Kidney (tissue), 14 donors: ENCODE measurements around the gene CCDC127. TPM values are rescaled to one million over a fixed set of nuclear protein-coding genes. Genes with fewer than 3 reads are reported as not detected.

Experiments
- DNase-seq, 5 donors: peaks; one replicate each; pipeline ENCODE4 v3.0.0-alpha.2; 2013 to 2020
- FAIRE-seq: peaks from 2 replicates; lab custom pipeline; 2012; peaks lifted over from hg19 to GRCh38; lab: Jason Lieb, UNC
- H3K27ac ChIP-seq, 2 donors: one replicate each; pipeline ENCODE4 v1.7.0; 2013; ENCODE audit warnings: low read depth in 2 of 2, low read length in 2 of 2, inconsistent platforms in 1 of 2
- H3K27me3 ChIP-seq: one replicate; pipeline ENCODE4 v1.7.1; 2013; ENCODE audit warnings: low read length, inconsistent platforms; ENCODE audit not compliant: control insufficient read depth, insufficient read depth
- H3K36me3 ChIP-seq, 3 donors: one replicate each; pipeline versions ENCODE4 v1.7.0 to v1.7.1; 2013; ENCODE audit warnings: low read length in 3 of 3, control low read depth in 1 of 3, inconsistent platforms in 1 of 3; ENCODE audit not compliant: insufficient read depth in 3 of 3, control insufficient read depth in 2 of 3
- H3K4me1 ChIP-seq, 3 donors: one replicate each; pipeline versions ENCODE4 v1.7.0 to v1.7.1; 2013; ENCODE audit warnings: low read length in 3 of 3, inconsistent platforms in 1 of 3, low read depth in 1 of 3; ENCODE audit not compliant: control insufficient read depth in 2 of 3, insufficient read depth in 2 of 3
- H3K4me3 ChIP-seq, 3 donors: one replicate each; pipeline versions ENCODE4 v1.7.0 to v1.8.1; 2013; ENCODE audit warnings: low read length in 3 of 3, control low read depth in 1 of 3, inconsistent platforms in 1 of 3
- H3K9ac ChIP-seq, 3 donors: one replicate each; pipeline versions ENCODE4 v1.7.0 to v1.7.1; 2013; ENCODE audit warnings: low read length in 3 of 3, control low read depth in 1 of 3, inconsistent platforms in 1 of 3
- H3K9me3 ChIP-seq, 3 donors: one replicate each; pipeline versions ENCODE4 v1.7.0 to v1.7.1; 2013; ENCODE audit warnings: low read length in 3 of 3, control low read depth in 1 of 3, inconsistent platforms in 1 of 3; ENCODE audit not compliant: control insufficient read depth in 2 of 3, insufficient read depth in 1 of 3
- CTCF ChIP-seq: IDR thresholded peaks from 3 replicates; pipeline ENCODE4 v1.5.1; 2012; ENCODE audit warnings: mild to moderate bottlenecking, moderate library complexity, borderline replicate concordance; ENCODE audit not compliant: insufficient read depth; ENCODE audit errors: extremely low read depth
- intact Hi-C: fragments of 100-400 bp; cut with DNase I; formaldehyde crosslinking; loops from one replicate; pipeline ENCODE4 v1.11.1; 2022
- polyA plus RNA-seq: library from polyadenylated mRNA; stranded (reverse); fragments of 350-450 nt; fragmentation: Illumina TruSeq; extraction: RNeasy Lipid Tissue Mini Kit (QIAGEN cat#74804); gene quantifications from one replicate; pipeline ENCODE4 v1.2.3, GENCODE V29; 2014; ENCODE audit warnings: low read depth, low replicate concordance; ENCODE audit not compliant: insufficient read depth
- total RNA-seq: library from RNA; stranded (reverse); fragmentation: NEBNext Ultra II Directional; extraction: Animal tissue kit (Norgen Biotek cat#: 25700); gene quantifications from one replicate; pipeline ENCODE4 v1.2.1, GENCODE V29; 2021
- donor health status: control.
- donor health status: control.
- donor health status: control.
- donor health status: control.
- donor health status: control.
- donor health status: DM: yes; HTN: yes; CAD: no.
- donor health status: Normal renal cell carcinoma (clear cell type).

CCDC127 gene
- total and polyA plus RNA-seq, 2 donors from 2014 or later = 3.2 to 5.9 TPM

- peaks cover 0 to 23% (median 9%) of the 10 kb centered on the region in 3 donors for H3K9me3 ChIP-seq
- intact Hi-C loops = no loop called here
- DNase-seq = no peak
- no peaks in the 10 kb centered on the region for H3K27me3 ChIP-seq
- no peak for TF ChIP-seq CTCF
- H3K9ac ChIP-seq = no peak overlapping the region
- H3K4me1 ChIP-seq = no peaks in the 10 kb centered on the region
- no peak for FAIRE-seq
- H3K4me3 ChIP-seq = no peak overlapping the region
- H3K27ac ChIP-seq = no peak overlapping the region
- H3K36me3 ChIP-seq = no peaks in the 10 kb centered on the region
These were observed 68.0 kb downstream of the CCDC127 start for GRCh38 chr5:149745-150485.

- intact Hi-C loops = no loop called here
- DNase-seq (peak in 2 of 5 donors; percentile 21 to 40), FAIRE-seq (no peak)
- H3K9me3 ChIP-seq = peaks cover 0 to 23% (median 9%) of the 10 kb centered on the region in 3 donors
- H3K4me3 ChIP-seq = no peak overlapping the region
- no peaks in the 10 kb centered on the region for H3K27me3 ChIP-seq
- H3K9ac ChIP-seq = no peak overlapping the region
- no peaks in the 10 kb centered on the region for H3K36me3 ChIP-seq
- TF ChIP-seq CTCF = no peak
- H3K27ac ChIP-seq = no peak overlapping the region
- no peaks in the 10 kb centered on the region for H3K4me1 ChIP-seq
These were observed 70.2 kb downstream of the CCDC127 start for GRCh38 chr5:147751-148150.

Other genes with a start within 250 kb of the CCDC127 start
- gene PLEKHG4B, start 126.0 kb downstream of the CCDC127 start, total RNA-seq = 0.13 TPM
- gene PLEKHG4B, start 126.0 kb downstream of the CCDC127 start, polyA plus RNA-seq = 0.37 TPM
- not detected for gene LRRC14B, start 26.7 kb downstream of the CCDC127 start, total RNA-seq
- not detected for gene LRRC14B, start 26.7 kb downstream of the CCDC127 start, polyA plus RNA-seq
- 135 TPM for gene SDHA, start 167 bp upstream of the CCDC127 start, total RNA-seq
- gene SDHA, start 167 bp upstream of the CCDC127 start, polyA plus RNA-seq = 256 TPM
- gene PDCD6, start 53.5 kb upstream of the CCDC127 start, total RNA-seq = 89.6 TPM
- 125 TPM for gene PDCD6, start 53.5 kb upstream of the CCDC127 start, polyA plus RNA-seq
- 1.7 TPM for gene AHRR, start 103.6 kb upstream of the CCDC127 start, total RNA-seq
- gene AHRR, start 103.6 kb upstream of the CCDC127 start, polyA plus RNA-seq = 0.71 TPM
- 71.5 TPM for gene EXOC3, start 225.0 kb upstream of the CCDC127 start, total RNA-seq
- 40.5 TPM for gene EXOC3, start 225.0 kb upstream of the CCDC127 start, polyA plus RNA-seq